GM18502 (cell line): ENCODE results near the gene PPIAL4G.
"Not testable (repeated sequence)": the region's sequence is repeated elsewhere in the genome, so short reads cannot be mapped to it uniquely, and the experiment has no call there.

Experiments used
- ATAC-seq: cut with Tn5 transposase; IDR thresholded peaks from one replicate; pipeline ENCODE4 v1.9.1; 2021; ENCODE audit warnings: mild to moderate bottlenecking; ENCODE audit not compliant: unreplicated experiment, poor library complexity

The PPIAL4G gene

DNA sequence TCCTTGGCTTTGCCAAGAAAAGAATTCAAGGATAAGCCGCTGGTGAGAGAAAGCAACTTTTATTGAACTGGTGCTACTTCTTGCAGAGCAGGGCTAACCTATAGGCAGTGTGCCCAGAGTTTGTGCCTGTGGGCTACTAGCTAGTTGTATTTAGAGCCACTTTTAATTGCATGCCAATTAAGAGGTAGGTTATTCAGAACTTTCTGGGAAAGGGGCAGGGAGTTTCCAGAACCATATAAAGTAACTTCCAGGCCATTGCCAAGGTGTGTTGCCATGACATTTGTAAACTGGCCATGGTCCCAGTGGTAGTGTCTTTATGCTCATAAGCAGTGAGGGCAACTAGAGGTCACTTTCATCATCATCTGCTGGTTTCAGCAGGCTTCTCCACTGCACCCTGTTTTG, 50.2 kb downstream of the PPIAL4G start:
- ATAC-seq = not testable (repeated sequence)
